Endothelial cell (in vitro differentiated cells): ENCODE results near the gene CENPC. TPM values are rescaled to one million over a fixed set of nuclear protein-coding genes. Genes with fewer than 3 reads are reported as not detected.

Experiments used
- DNase-seq: peaks from one replicate; pipeline ENCODE4 v3.0.0; 2021; ENCODE audit warnings: low spot score
- H3K27ac Mint-ChIP-seq: one replicate; pipeline ENCODE4 v1.8.0; 2021; ENCODE audit warnings: mixed read lengths, inconsistent platforms; ENCODE audit not compliant: unreplicated experiment
- H3K27me3 Mint-ChIP-seq: one replicate; pipeline ENCODE4 v1.8.0; 2021; ENCODE audit warnings: mild to moderate bottlenecking, moderate library complexity, mixed read lengths, inconsistent platforms; ENCODE audit not compliant: unreplicated experiment
- H3K36me3 Mint-ChIP-seq: one replicate; pipeline ENCODE4 v1.8.0; 2021; ENCODE audit warnings: mild to moderate bottlenecking, low read depth, mixed read lengths, inconsistent platforms; ENCODE audit not compliant: unreplicated experiment
- H3K4me1 Mint-ChIP-seq: one replicate; pipeline ENCODE4 v1.8.0; 2021; ENCODE audit warnings: mild to moderate bottlenecking, mixed read lengths, inconsistent platforms; ENCODE audit not compliant: unreplicated experiment
- H3K4me3 Mint-ChIP-seq: one replicate; pipeline ENCODE4 v1.8.0; 2021; ENCODE audit warnings: mild to moderate bottlenecking, mixed read lengths, inconsistent platforms; ENCODE audit not compliant: unreplicated experiment
- H3K9me3 Mint-ChIP-seq: one replicate; pipeline ENCODE4 v1.8.0; 2021; ENCODE audit warnings: mixed read lengths, inconsistent platforms; ENCODE audit not compliant: unreplicated experiment
- total RNA-seq: library from RNA; stranded (reverse); fragmentation: NEBNext Ultra II Directional; extraction: Animal tissue kit (Norgen Biotek cat#: 25700); gene quantifications from one replicate; pipeline ENCODE4 v1.2.1, GENCODE V29; 2021; ENCODE audit not compliant: unreplicated experiment
- TF ChIP-seq, protein P1 (sequence below): fragments of 200-600 bp; sonication (generic); IDR thresholded peaks from one replicate; pipeline ENCODE4 v1.5.0; 2021; ENCODE audit warnings: antibody characterized with exemption; ENCODE audit not compliant: unreplicated experiment

Gene CENPC
- total RNA-seq, 1 donor from 2014 or later, result 25.7 TPM

DNA sequence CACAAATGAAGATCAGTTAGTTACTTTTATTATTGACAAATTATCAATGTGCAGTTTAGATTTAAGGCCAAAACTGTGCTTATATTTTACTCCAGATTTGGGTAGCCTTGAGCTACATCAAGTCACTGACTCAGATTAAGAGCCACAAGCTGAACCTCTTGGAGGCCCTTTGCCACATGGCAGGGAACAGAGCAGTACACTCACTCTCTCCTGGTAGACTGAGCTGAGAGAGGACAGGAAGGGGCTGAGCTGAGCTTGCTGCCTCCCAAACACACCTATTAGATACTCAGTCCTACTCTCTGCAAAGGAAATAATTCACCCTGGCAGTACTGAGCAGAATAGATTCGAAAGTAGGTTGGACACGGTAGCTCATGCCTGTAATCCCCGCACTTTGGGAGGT lies 21.0 kb upstream of the CENPC start:
- no peak overlapping the region for H3K4me3 Mint-ChIP-seq
- peaks cover 3% of the 10 kb centered on the region for H3K27me3 Mint-ChIP-seq
- H3K9me3 Mint-ChIP-seq, result no peaks in the 10 kb centered on the region
- no peaks in the 10 kb centered on the region for H3K4me1 Mint-ChIP-seq
- TF ChIP-seq, protein P1, sequence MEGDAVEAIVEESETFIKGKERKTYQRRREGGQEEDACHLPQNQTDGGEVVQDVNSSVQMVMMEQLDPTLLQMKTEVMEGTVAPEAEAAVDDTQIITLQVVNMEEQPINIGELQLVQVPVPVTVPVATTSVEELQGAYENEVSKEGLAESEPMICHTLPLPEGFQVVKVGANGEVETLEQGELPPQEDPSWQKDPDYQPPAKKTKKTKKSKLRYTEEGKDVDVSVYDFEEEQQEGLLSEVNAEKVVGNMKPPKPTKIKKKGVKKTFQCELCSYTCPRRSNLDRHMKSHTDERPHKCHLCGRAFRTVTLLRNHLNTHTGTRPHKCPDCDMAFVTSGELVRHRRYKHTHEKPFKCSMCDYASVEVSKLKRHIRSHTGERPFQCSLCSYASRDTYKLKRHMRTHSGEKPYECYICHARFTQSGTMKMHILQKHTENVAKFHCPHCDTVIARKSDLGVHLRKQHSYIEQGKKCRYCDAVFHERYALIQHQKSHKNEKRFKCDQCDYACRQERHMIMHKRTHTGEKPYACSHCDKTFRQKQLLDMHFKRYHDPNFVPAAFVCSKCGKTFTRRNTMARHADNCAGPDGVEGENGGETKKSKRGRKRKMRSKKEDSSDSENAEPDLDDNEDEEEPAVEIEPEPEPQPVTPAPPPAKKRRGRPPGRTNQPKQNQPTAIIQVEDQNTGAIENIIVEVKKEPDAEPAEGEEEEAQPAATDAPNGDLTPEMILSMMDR, result no peak
- DNase-seq, result no peak
- no peaks in the 10 kb centered on the region for H3K36me3 Mint-ChIP-seq
- H3K27ac Mint-ChIP-seq, result no peak overlapping the region

DNA sequence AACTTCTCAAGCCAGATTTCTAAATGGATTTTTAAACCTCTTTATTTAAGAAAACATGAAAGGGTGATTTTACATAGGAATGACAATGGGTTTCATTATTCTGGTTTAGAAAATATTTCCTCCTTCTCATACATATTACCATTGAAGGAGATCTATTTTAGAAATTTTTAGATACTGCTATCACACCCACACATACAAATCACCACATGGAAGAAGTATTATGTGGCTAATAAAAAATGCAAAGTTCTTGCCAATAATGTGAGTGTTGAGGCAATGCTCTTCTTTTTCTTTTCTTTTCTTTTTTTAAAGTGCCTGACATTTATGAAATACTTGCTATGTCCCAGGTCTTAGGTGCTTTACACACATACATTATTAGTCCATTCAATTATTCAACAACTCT lies 20.0 kb upstream of the CENPC start:
- Mint-ChIP-seq H3K9me3 (no peaks in the 10 kb centered on the region), H3K27ac (no peak overlapping the region), H3K27me3 (peaks cover 3% of the 10 kb centered on the region), H3K4me1 (no peaks in the 10 kb centered on the region), H3K36me3 (no peaks in the 10 kb centered on the region), H3K4me3 (no peak overlapping the region)
- DNase-seq, result no peak
- TF ChIP-seq, protein P1, result no peak

DNA sequence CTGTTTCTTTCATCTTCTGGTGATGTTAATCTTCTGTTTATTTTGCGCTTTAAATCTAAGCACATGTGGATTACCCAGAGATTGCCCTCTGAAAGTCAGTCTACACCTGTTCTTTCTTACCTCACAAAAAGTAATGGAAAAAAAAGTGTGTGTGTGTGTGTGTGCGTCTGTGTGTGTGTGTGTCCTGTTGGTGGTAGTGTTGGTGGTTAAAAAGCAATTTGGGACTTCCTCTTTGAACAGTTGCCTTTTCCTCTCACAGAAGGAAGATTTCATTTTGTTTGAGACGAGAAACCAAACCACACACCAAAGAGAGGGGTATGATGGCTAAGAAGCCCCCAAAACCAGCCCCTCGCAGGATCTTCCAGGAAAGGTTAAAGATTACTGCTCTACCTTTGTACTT lies 13.2 kb upstream of the CENPC start, which contains the start of gene STAP1:
TSS of gene STAP1 (plus strand) at position 235 of the 400 bp plus-strand sequence. CDS start at position 318, 83 bp downstream.
- Mint-ChIP-seq H3K36me3 (no peaks in the 10 kb centered on the region), H3K9me3 (no peaks in the 10 kb centered on the region)
- TF ChIP-seq, protein P1, result no peak

DNA sequence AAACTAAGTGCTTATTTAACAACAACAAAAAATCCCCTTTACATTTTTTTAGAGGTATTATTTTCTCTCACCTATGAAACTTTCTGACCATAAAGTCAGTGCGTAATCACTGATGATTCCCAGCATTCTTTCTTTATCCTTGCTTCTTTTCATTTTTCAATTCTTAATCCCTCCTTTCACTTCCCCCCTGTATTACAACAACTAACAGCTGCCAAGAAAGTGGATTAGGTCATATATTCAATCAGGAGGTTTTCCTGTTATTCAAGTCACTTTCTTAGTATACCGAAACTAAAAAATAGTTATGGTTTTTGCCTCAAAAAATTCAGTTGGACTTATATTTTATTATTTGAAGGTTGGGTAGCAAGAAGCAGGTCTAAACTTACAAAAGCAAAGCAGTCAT lies 11.1 kb upstream of the CENPC start:
- Mint-ChIP-seq H3K27me3 (no peaks in the 10 kb centered on the region), H3K36me3 (no peaks in the 10 kb centered on the region), H3K4me3 (no peak overlapping the region), H3K4me1 (peaks cover 6% of the 10 kb centered on the region), H3K9me3 (no peaks in the 10 kb centered on the region), H3K27ac (no peak overlapping the region)
- TF ChIP-seq, protein P1, result no peak
- no peak for DNase-seq

More for the DNA sequence above, 13.2 kb upstream of the CENPC start, which contains the start of gene STAP1:
- peak within 1 kb of the TSS; percentile 75 for H3K27ac Mint-ChIP-seq
- peak within 1 kb of the TSS; percentile 79 for H3K4me3 Mint-ChIP-seq
- no peaks in the 10 kb centered on the region for H3K27me3 Mint-ChIP-seq
- no peak for DNase-seq
- peaks cover 6% of the 10 kb centered on the region for H3K4me1 Mint-ChIP-seq

DNA sequence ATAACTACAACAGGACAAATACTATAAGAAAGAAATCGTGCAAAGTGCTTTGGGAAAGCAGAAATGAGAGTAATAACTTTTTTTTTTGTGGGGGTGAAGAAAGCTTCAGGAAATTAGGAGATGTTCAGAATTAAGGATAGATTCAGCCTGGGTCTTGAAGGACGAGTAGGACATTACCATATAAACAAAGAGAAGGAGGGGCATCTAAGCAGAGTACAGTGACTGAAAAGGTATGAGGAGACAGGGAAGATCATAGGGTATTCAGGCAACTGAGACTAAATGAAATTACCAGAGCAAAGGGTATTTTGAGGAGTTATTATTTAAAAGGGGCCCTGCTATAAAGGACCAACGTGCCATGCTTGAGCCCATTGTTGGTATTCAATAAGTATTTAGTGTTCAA lies 10.1 kb upstream of the CENPC start:
- Mint-ChIP-seq H3K4me1 (peaks cover 6% of the 10 kb centered on the region), H3K27ac (no peak overlapping the region), H3K9me3 (no peaks in the 10 kb centered on the region), H3K4me3 (no peak overlapping the region), H3K27me3 (no peaks in the 10 kb centered on the region), H3K36me3 (no peaks in the 10 kb centered on the region)
- TF ChIP-seq, protein P1, result no peak
- no peak for DNase-seq
